ENCODE results near the gene C11orf16. TPM values are rescaled to one million over a fixed set of nuclear protein-coding genes. Genes with fewer than 3 reads are reported as not detected.

The C11orf16 gene
- total and polyA plus RNA-seq, 12 donors: 0.21 TPM; not detected in 11

DNA sequence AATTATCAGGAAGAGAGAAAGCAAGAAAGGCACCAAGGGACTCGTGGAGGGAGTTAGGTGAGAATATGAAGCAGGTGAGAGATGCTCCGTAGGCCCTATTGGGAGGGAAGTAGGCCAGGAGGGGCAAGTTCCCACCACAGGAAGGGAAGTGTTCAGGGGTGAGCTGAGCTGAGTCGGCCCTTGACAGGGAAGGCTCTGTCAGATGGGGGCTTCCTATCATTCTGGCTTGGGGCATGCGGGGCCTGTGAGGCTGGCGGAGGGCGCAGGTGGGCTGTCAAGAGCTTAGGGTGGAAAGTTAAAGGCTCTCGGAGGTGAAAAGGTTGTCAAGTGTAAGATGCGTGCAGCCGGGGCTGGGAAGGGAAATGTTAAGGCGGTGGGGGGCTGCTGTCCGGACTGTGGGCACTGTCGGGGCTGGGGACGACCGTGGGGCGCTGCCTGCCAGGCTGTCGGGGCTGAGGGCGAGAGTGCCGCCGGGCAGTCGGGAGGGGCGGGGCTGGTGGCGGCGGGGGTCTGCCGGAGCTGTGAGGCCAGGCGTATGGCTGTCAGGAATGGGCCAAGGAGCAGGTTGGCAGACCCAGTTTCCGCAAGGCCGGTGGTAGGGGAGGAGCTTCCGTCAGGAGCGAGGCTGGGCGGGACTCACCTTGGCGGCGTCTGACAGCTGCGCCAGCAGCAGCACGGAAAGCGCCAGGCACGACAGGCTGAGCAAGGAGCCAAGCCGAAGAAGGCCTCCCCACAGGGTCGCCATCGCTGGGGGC is 31.0 kb upstream of the C11orf16 start:
- Histone ChIP-seq H3K4me1 (peaks cover 5 to 53% (median 38%) of the 10 kb centered on the region in 9 donors), H3K36me3 (peaks cover 0 to 27% (median 0%) of the 10 kb centered on the region in 9 donors), H3K27me3 (no peaks in the 10 kb centered on the region), H3K9me3 (no peaks in the 10 kb centered on the region), H3K27ac (peak overlapping the region; percentile 74 to 99 (median 98)), H3K4me3 (peak overlapping the region; percentile 67 to 99 (median 85))
- TF ChIP-seq CTCF (IDR thresholded peaks at IDR 0.05): no peak
- ATAC-seq: peak; percentile 58 to 87 (median 69)
- intact Hi-C loops (cut with DNase I): loop anchor here in 7 of 10 donors (2.0 to 10.0 kb wide), 8 partner anchors 46 to 281 kb away; partner anchors contain the start of genes AKIP1 (in 4 of the 7), RPL27A (in 4 of the 7) and TRIM66 (in 4 of the 7)
- DNase-seq: peak; percentile 75 to 79
- WGBS, 2 donors: 2 to 4% methylated on average over 32 to 39 of the region's 39 CpGs

- peak overlapping the region in 6 of 10 donors; percentile 76 to 99 (median 85) for H3K4me3 ChIP-seq
- intact Hi-C loops (cut with DNase I): loop anchor here in 6 of 10 donors (5.0 to 10.0 kb wide), 7 partner anchors 46 to 281 kb away; partner anchors contain the start of genes RPL27A (in 4 of the 6), TRIM66 (in 4 of the 6) and AKIP1 (in 2 of the 6)
- no peaks in the 10 kb centered on the region for H3K9me3 ChIP-seq
- DNase-seq: no peak
- no peaks in the 10 kb centered on the region for H3K27me3 ChIP-seq
- ATAC-seq: no peak
- peaks cover 0 to 23% (median 0%) of the 10 kb centered on the region in 9 donors for H3K36me3 ChIP-seq
- no peak for TF ChIP-seq CTCF (IDR thresholded peaks at IDR 0.05)
- 25 to 26% methylated on average over 2 of the region's 2 CpGs for WGBS, 2 donors
- peaks cover 5 to 54% (median 38%) of the 10 kb centered on the region in 9 donors for H3K4me1 ChIP-seq
- H3K27ac ChIP-seq: peak overlapping the region in 5 of 10 donors; percentile 95 to 99 (median 97)
Measured at GRCh38 chr11:8962841-8963240, 30.1 kb upstream of the C11orf16 start.

DNA sequence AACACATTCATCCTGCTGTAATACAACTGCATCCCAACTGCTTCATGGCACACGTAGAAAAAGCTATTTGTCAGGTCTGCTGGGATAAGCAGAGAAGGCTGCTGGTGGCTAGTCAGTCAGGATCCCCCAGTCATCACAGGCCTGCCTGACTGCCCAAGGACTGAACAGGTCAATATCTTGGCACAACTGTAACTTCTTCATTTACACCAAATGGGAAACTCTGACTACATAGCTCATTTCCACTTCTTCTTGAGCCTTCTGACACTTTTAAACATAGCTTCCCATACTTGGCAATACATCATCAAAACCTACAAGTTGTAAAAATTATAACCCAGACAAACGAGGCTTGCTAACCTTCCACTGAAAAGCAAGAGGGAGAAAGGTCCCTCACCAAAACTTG is 28.7 kb upstream of the C11orf16 start:
- Histone ChIP-seq H3K4me3 (no peak overlapping the region), H3K27me3 (no peaks in the 10 kb centered on the region), H3K27ac (peak overlapping the region in 2 of 10 donors; percentile 3 to 4), H3K9me3 (no peaks in the 10 kb centered on the region), H3K4me1 (peaks cover 7 to 50% (median 38%) of the 10 kb centered on the region in 9 donors), H3K36me3 (peaks cover 0 to 32% (median 0%) of the 10 kb centered on the region in 9 donors)
- DNase-seq (no peak), ATAC-seq (no peak)
- TF ChIP-seq CTCF (IDR thresholded peaks at IDR 0.05): no peak
- 59 to 63% methylated on average over 2 of the region's 2 CpGs for WGBS, 2 donors
- intact Hi-C loops (cut with DNase I): loop anchor here in 6 of 10 donors (5.0 to 10.0 kb wide), 7 partner anchors 44 to 279 kb away; partner anchors contain the start of genes RPL27A (in 4 of the 6), TRIM66 (in 4 of the 6) and AKIP1 (in 2 of the 6)

DNA sequence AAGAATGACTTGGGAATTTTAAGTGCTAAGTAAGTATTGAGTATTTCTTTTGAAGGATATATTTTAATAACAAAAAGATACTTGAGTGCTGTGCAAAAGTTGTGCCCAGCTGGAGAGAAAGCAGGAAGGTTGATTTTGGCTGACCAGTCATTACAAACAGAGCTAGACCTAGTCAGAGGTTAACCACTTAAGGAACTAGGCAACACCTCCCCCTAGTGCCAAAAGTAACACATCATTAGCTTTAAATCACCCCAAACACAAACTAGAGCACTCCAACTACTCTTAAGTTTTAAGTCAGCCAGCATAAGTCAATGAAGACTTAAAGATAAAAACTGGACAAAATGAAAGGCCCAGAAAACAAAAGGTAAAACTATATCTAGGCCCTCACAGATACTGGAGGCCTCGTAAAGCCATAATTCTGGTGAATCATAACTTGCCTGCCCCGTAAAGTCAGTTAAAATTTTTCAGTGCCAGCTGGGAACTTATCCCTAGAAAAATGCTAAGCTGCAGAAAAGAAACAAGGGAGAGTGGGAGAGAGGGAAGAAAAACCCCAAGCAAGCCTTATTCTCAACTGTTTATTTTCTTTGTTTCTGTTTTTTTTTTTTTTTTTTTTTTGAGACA is 26.9 kb upstream of the C11orf16 start:
- Histone ChIP-seq H3K27me3 (no peaks in the 10 kb centered on the region), H3K4me1 (peaks cover 7 to 41% (median 29%) of the 10 kb centered on the region in 9 donors), H3K9me3 (no peaks in the 10 kb centered on the region), H3K36me3 (peaks cover 0 to 49% (median 13%) of the 10 kb centered on the region in 9 donors), H3K27ac (peak overlapping the region in 6 of 10 donors; percentile 11 to 38 (median 20)), H3K4me3 (no peak overlapping the region)
- DNase-seq: peak in 1 of 2 donors; percentile 60
- TF ChIP-seq CTCF (IDR thresholded peaks at IDR 0.05): peak; percentile 18 to 75 (median 66)
- intact Hi-C loops (cut with DNase I): loop anchor here in 7 of 10 donors (5.0 to 10.0 kb wide), 7 partner anchors 42 to 277 kb away; partner anchors contain the start of genes RPL27A (in 4 of the 7), TRIM66 (in 4 of the 7) and AKIP1 (in 2 of the 7)
- ATAC-seq: peak in 1 of 8 donors; percentile 43
- 14 to 39% methylated on average over 2 of the region's 2 CpGs for WGBS, 2 donors

Data from heart right ventricle (tissue), 16 donors.